Astrocyte (in vitro differentiated cells and primary cell): ENCODE measurements around the gene ZNF862. TPM values are rescaled to one million over a fixed set of nuclear protein-coding genes. Genes with fewer than 3 reads are reported as not detected.

Source experiments
- DNase-seq: peaks from one replicate; pipeline ENCODE4 v3.0.0-alpha.2; 2010; ENCODE audit warnings: low read depth
- FAIRE-seq: peaks from 2 replicates; lab custom pipeline; 2011; peaks lifted over from hg19 to GRCh38; lab: Jason Lieb, UNC
- H2AFZ ChIP-seq: 2 replicates; pipeline ENCODE4 v1.6.0; 2012; ENCODE audit warnings: low read depth, low read length, inconsistent platforms
- H3K27ac ChIP-seq: 2 replicates; pipeline ENCODE4 v1.5.1; 2011; ENCODE audit warnings: low read depth, low read length, inconsistent platforms
- H3K27me3 ChIP-seq: 2 replicates; pipeline ENCODE4 v1.6.0; 2011; ENCODE audit warnings: low read length, inconsistent platforms; ENCODE audit not compliant: insufficient read depth
- H3K36me3 ChIP-seq: 2 replicates; pipeline ENCODE4 v1.5.1; 2011; ENCODE audit warnings: low read length, inconsistent platforms; ENCODE audit not compliant: insufficient read depth
- H3K4me1 ChIP-seq: 2 replicates; pipeline ENCODE4 v1.5.1; 2011; ENCODE audit warnings: low read length, inconsistent platforms; ENCODE audit not compliant: insufficient read depth
- H3K4me2 ChIP-seq: 2 replicates; pipeline ENCODE4 v1.6.0; 2012; ENCODE audit warnings: low read length, inconsistent platforms
- H3K4me3 ChIP-seq: 2 replicates; pipeline ENCODE4 v1.5.1; 2011; ENCODE audit warnings: low read depth, mild to moderate bottlenecking, low read length, inconsistent platforms; ENCODE audit not compliant: insufficient read depth
- H3K79me2 ChIP-seq: 2 replicates; pipeline ENCODE4 v1.6.0; 2012; ENCODE audit warnings: mild to moderate bottlenecking, low read length, inconsistent platforms; ENCODE audit not compliant: insufficient read depth
- H3K9ac ChIP-seq: 2 replicates; pipeline ENCODE4 v1.6.0; 2012; ENCODE audit warnings: mild to moderate bottlenecking, low read length, inconsistent platforms
- H3K9me3 ChIP-seq: 2 replicates; pipeline ENCODE4 v1.5.1; 2012; ENCODE audit warnings: low read depth, mild to moderate bottlenecking, low read length, inconsistent platforms; ENCODE audit not compliant: insufficient read depth
- H4K20me1 ChIP-seq: 2 replicates; pipeline ENCODE4 v1.6.0; 2012; ENCODE audit warnings: low read length, inconsistent platforms; ENCODE audit not compliant: insufficient read depth
- H3K27ac Mint-ChIP-seq: one replicate; pipeline ENCODE4 v1.8.0; 2021; ENCODE audit warnings: mild to moderate bottlenecking, mixed read lengths; ENCODE audit not compliant: unreplicated experiment
- H3K27me3 Mint-ChIP-seq: one replicate; pipeline ENCODE4 v1.8.0; 2021; ENCODE audit warnings: low read depth, mixed read lengths; ENCODE audit not compliant: unreplicated experiment
- H3K36me3 Mint-ChIP-seq: one replicate; pipeline ENCODE4 v1.8.0; 2021; ENCODE audit warnings: low read depth, mixed read lengths; ENCODE audit not compliant: unreplicated experiment
- H3K4me1 Mint-ChIP-seq: one replicate; pipeline ENCODE4 v1.8.0; 2021; ENCODE audit warnings: low read depth, mixed read lengths; ENCODE audit not compliant: unreplicated experiment
- H3K4me3 Mint-ChIP-seq: one replicate; pipeline ENCODE4 v1.8.0; 2021; ENCODE audit warnings: mild to moderate bottlenecking, moderate library complexity, mixed read lengths; ENCODE audit not compliant: unreplicated experiment
- H3K9me3 Mint-ChIP-seq: one replicate; pipeline ENCODE4 v1.8.0; 2021; ENCODE audit warnings: mild to moderate bottlenecking, mixed read lengths; ENCODE audit not compliant: unreplicated experiment
- CTCF ChIP-seq: IDR thresholded peaks from 2 replicates; pipeline ENCODE4 v1.5.1; 2011; ENCODE audit warnings: low read depth, mild to moderate bottlenecking, inconsistent platforms, low read length, moderate library complexity; ENCODE audit not compliant: insufficient read depth
- EZH2 ChIP-seq: IDR thresholded peaks from 2 replicates; pipeline ENCODE4 v1.6.1; 2012; ENCODE audit warnings: mild to moderate bottlenecking, low read length, inconsistent platforms; ENCODE audit not compliant: insufficient read depth
- total RNA-seq: library from RNA; stranded (reverse); gene quantifications from 2 replicates; pipeline ENCODE4 v1.2.1, GENCODE V29; 2021

ZNF862 gene
- total RNA-seq, 1 donor from 2014 or later, result 13.2 TPM

- H3K27me3 ChIP-seq, result no peaks in the 10 kb centered on the region
- H3K4me1 Mint-ChIP-seq, result peaks cover 5% of the 10 kb centered on the region
- H3K4me3 ChIP-seq, result no peak overlapping the region
- H3K9ac ChIP-seq, result no peak overlapping the region
- H3K27ac ChIP-seq, result no peak overlapping the region
- H3K9me3 Mint-ChIP-seq, result no peaks in the 10 kb centered on the region
- peaks cover 3% of the 10 kb centered on the region for H3K36me3 Mint-ChIP-seq
- H4K20me1 ChIP-seq, result no peaks in the 10 kb centered on the region
- no peaks in the 10 kb centered on the region for H3K79me2 ChIP-seq
- no peaks in the 10 kb centered on the region for H3K36me3 ChIP-seq
- FAIRE-seq, result no peak
- peaks cover 10% of the 10 kb centered on the region for H3K4me1 ChIP-seq
- H3K27ac Mint-ChIP-seq, result no peak overlapping the region
- no peaks in the 10 kb centered on the region for H3K27me3 Mint-ChIP-seq
- DNase-seq, result no peak
- H3K9me3 ChIP-seq, result no peaks in the 10 kb centered on the region
- no peak overlapping the region for H3K4me2 ChIP-seq
- no peak overlapping the region for H2AFZ ChIP-seq
- no peak overlapping the region for H3K4me3 Mint-ChIP-seq
- no peak for TF ChIP-seq EZH2
- TF ChIP-seq CTCF, result no peak
Observed at GRCh38 chr7:149870274-149870673, 32.1 kb downstream of the ZNF862 start.

- Mint-ChIP-seq H3K4me3 (no peak overlapping the region), H3K9me3 (no peaks in the 10 kb centered on the region), H3K36me3 (peaks cover 3% of the 10 kb centered on the region), H3K4me1 (peaks cover 5% of the 10 kb centered on the region), H3K27me3 (no peaks in the 10 kb centered on the region), H3K27ac (no peak overlapping the region)
- H3K9me3 ChIP-seq, result no peaks in the 10 kb centered on the region
- no peaks in the 10 kb centered on the region for H3K27me3 ChIP-seq
- peaks cover 10% of the 10 kb centered on the region for H3K4me1 ChIP-seq
- no peak overlapping the region for H3K4me3 ChIP-seq
- FAIRE-seq, result no peak
- H3K36me3 ChIP-seq, result no peaks in the 10 kb centered on the region
- H3K4me2 ChIP-seq, result no peak overlapping the region
- DNase-seq, result no peak
- no peaks in the 10 kb centered on the region for H4K20me1 ChIP-seq
- no peak overlapping the region for H3K27ac ChIP-seq
- H3K79me2 ChIP-seq, result no peaks in the 10 kb centered on the region
- TF ChIP-seq CTCF (no peak), EZH2 (no peak)
- no peak overlapping the region for H2AFZ ChIP-seq
- no peak overlapping the region for H3K9ac ChIP-seq
Observed at GRCh38 chr7:149870701-149871483, 32.7 kb downstream of the ZNF862 start.

GRCh38 chr7:149871576-149871975, 33.4 kb downstream of the ZNF862 start:
- H2AFZ ChIP-seq, result no peak overlapping the region

More at GRCh38 chr7:149871576-149871975, 33.4 kb downstream of the ZNF862 start:
- DNase-seq (no peak), FAIRE-seq (no peak)
- Mint-ChIP-seq H3K27ac (no peak overlapping the region), H3K36me3 (peaks cover 3% of the 10 kb centered on the region), H3K9me3 (no peaks in the 10 kb centered on the region), H3K27me3 (no peaks in the 10 kb centered on the region), H3K4me3 (no peak overlapping the region), H3K4me1 (peaks cover 5% of the 10 kb centered on the region)
- no peaks in the 10 kb centered on the region for H4K20me1 ChIP-seq
- no peaks in the 10 kb centered on the region for H3K27me3 ChIP-seq
- H3K9me3 ChIP-seq, result no peaks in the 10 kb centered on the region
- peaks cover 10% of the 10 kb centered on the region for H3K4me1 ChIP-seq
- no peak overlapping the region for H3K9ac ChIP-seq
- H3K4me3 ChIP-seq, result no peak overlapping the region
- no peak overlapping the region for H3K27ac ChIP-seq
- no peak overlapping the region for H3K4me2 ChIP-seq
- H3K36me3 ChIP-seq, result no peaks in the 10 kb centered on the region
- H3K79me2 ChIP-seq, result no peaks in the 10 kb centered on the region
- no peak for TF ChIP-seq EZH2
- no peak for TF ChIP-seq CTCF
